Osteoblast (primary cell): ENCODE measurements around the gene DNMT3B. TPM values are rescaled to one million over a fixed set of nuclear protein-coding genes. Genes with fewer than 3 reads are reported as not detected.

Source experiments
- DNase-seq: peaks from one replicate; pipeline ENCODE4 v3.0.0; 2011; ENCODE audit warnings: low spot score, mixed read lengths; ENCODE audit not compliant: insufficient read length; ENCODE audit errors: missing footprints
- H2AFZ ChIP-seq: 2 replicates; pipeline ENCODE4 v1.6.0; 2011; ENCODE audit warnings: mild to moderate bottlenecking, low read length
- H3K27ac ChIP-seq: 2 replicates; pipeline ENCODE4 v1.5.1; 2011; ENCODE audit warnings: mild to moderate bottlenecking, low read depth, low read length, moderate library complexity
- H3K27me3 ChIP-seq: 2 replicates; pipeline ENCODE4 v1.6.0; 2012; ENCODE audit warnings: mild to moderate bottlenecking, control low read depth, inconsistent platforms, low read length, moderate library complexity; ENCODE audit not compliant: insufficient read depth
- H3K36me3 ChIP-seq: 2 replicates; pipeline ENCODE4 v1.5.1; 2011; ENCODE audit warnings: mild to moderate bottlenecking, low read length, control low read depth, moderate library complexity; ENCODE audit not compliant: insufficient read depth
- H3K4me1 ChIP-seq: 2 replicates; pipeline ENCODE4 v1.5.1; 2011; ENCODE audit warnings: mild to moderate bottlenecking, low read length, control low read depth, moderate library complexity; ENCODE audit not compliant: insufficient read depth
- H3K4me2 ChIP-seq: 2 replicates; pipeline ENCODE4 v1.6.0; 2011; ENCODE audit warnings: mild to moderate bottlenecking, low read length; ENCODE audit not compliant: insufficient read depth
- H3K4me3 ChIP-seq: fragments of 200-600 bp; sonication (generic); 3 replicates; pipeline ENCODE4 v1.5.1; 2012; ENCODE audit warnings: mild to moderate bottlenecking, low read length, inconsistent platforms; ENCODE audit not compliant: insufficient read depth
- H3K79me2 ChIP-seq: 2 replicates; pipeline ENCODE4 v1.6.0; 2012; ENCODE audit warnings: mild to moderate bottlenecking, low read length, control low read depth, inconsistent platforms; ENCODE audit not compliant: insufficient read depth
- H3K9me3 ChIP-seq: 2 replicates; pipeline ENCODE4 v1.5.1; 2011; ENCODE audit warnings: low read depth, low read length, control low read depth
- H4K20me1 ChIP-seq: 2 replicates; pipeline ENCODE4 v1.6.0; 2012; ENCODE audit warnings: mild to moderate bottlenecking, low read length, control low read depth; ENCODE audit not compliant: insufficient read depth
- CTCF ChIP-seq: IDR thresholded peaks from 2 replicates; pipeline ENCODE4 v1.5.1; 2011; ENCODE audit warnings: mild to moderate bottlenecking, low read depth, low read length, moderate library complexity; ENCODE audit errors: extremely low read depth
- total RNA-seq: library from RNA; depleted of rRNA; stranded (reverse); fragments of >200 nt; gene quantifications from 2 replicates; pipeline ENCODE4 v1.2.3, GENCODE V29; 2012

Gene DNMT3B
- total RNA-seq, 1 donor: 2.5 TPM

GRCh38 chr20:32772046-32772445, 9.9 kb downstream of the DNMT3B start:
- no peak for DNase-seq
- Histone ChIP-seq H4K20me1 (no peaks in the 10 kb centered on the region), H2AFZ (no peak overlapping the region), H3K4me3 (no peak overlapping the region), H3K79me2 (peaks cover 17% of the 10 kb centered on the region), H3K27me3 (no peaks in the 10 kb centered on the region), H3K4me1 (peaks cover 4% of the 10 kb centered on the region), H3K27ac (no peak overlapping the region), H3K4me2 (no peak overlapping the region), H3K9me3 (no peaks in the 10 kb centered on the region), H3K36me3 (no peaks in the 10 kb centered on the region)
- TF ChIP-seq CTCF: no peak

GRCh38 chr20:32773223-32773622, 11.0 kb downstream of the DNMT3B start:
- no peaks in the 10 kb centered on the region for H3K36me3 ChIP-seq
- H3K27me3 ChIP-seq: no peaks in the 10 kb centered on the region
- H3K4me1 ChIP-seq: peaks cover 7% of the 10 kb centered on the region
- H3K4me2 ChIP-seq: no peak overlapping the region
- H3K27ac ChIP-seq: no peak overlapping the region
- peaks cover 20% of the 10 kb centered on the region for H3K79me2 ChIP-seq
- TF ChIP-seq CTCF: no peak
- H3K4me3 ChIP-seq: no peak overlapping the region
- no peaks in the 10 kb centered on the region for H3K9me3 ChIP-seq
- H2AFZ ChIP-seq: no peak overlapping the region
- no peak for DNase-seq
- H4K20me1 ChIP-seq: peaks cover under 1% of the 10 kb centered on the region

GRCh38 chr20:32773855-32774254, 11.7 kb downstream of the DNMT3B start:
- H2AFZ ChIP-seq: no peak overlapping the region
- H3K4me3 ChIP-seq: no peak overlapping the region
- no peaks in the 10 kb centered on the region for H3K9me3 ChIP-seq
- no peak overlapping the region for H3K27ac ChIP-seq
- no peak overlapping the region for H3K4me2 ChIP-seq
- H3K79me2 ChIP-seq: peaks cover 18% of the 10 kb centered on the region
- H3K27me3 ChIP-seq: no peaks in the 10 kb centered on the region
- TF ChIP-seq CTCF: no peak
- H4K20me1 ChIP-seq: peaks cover 7% of the 10 kb centered on the region
- H3K4me1 ChIP-seq: peaks cover 7% of the 10 kb centered on the region
- DNase-seq: no peak
- no peaks in the 10 kb centered on the region for H3K36me3 ChIP-seq

- Histone ChIP-seq H3K79me2 (peaks cover 22% of the 10 kb centered on the region), H3K27ac (no peak overlapping the region), H4K20me1 (peaks cover 10% of the 10 kb centered on the region), H3K27me3 (no peaks in the 10 kb centered on the region), H3K36me3 (no peaks in the 10 kb centered on the region), H3K9me3 (no peaks in the 10 kb centered on the region), H3K4me2 (no peak overlapping the region), H2AFZ (no peak overlapping the region), H3K4me1 (peaks cover 7% of the 10 kb centered on the region), H3K4me3 (no peak overlapping the region)
- TF ChIP-seq CTCF: no peak
- DNase-seq: no peak
These were observed 13.3 kb downstream of the DNMT3B start for GRCh38 chr20:32775336-32775991.
